Mesendoderm (in vitro differentiated cells): ENCODE data around the gene RBBP8NL.
A peak's percentile ranks its signal among the peaks of the same experiment; 100 is the strongest.

Experiments
- DNase-seq: peaks from one replicate; pipeline ENCODE4 v3.0.0; 2013
- H2AK5ac ChIP-seq: 2 replicates; pipeline ENCODE4 v1.6.1; 2013; ENCODE audit warnings: low read length, inconsistent platforms
- H2BK120ac ChIP-seq: 2 replicates; pipeline ENCODE4 v1.6.1; 2013; ENCODE audit warnings: low read depth, mild to moderate bottlenecking, low read length, moderate library complexity, mixed read lengths
- H2BK15ac ChIP-seq: replicated peaks from 2 replicates; pipeline ENCODE4 v1.6.1; 2013; ENCODE audit warnings: low read depth, mild to moderate bottlenecking, moderate library complexity
- H2BK5ac ChIP-seq: 2 replicates; pipeline ENCODE4 v1.6.1; 2013; ENCODE audit warnings: low read length, inconsistent platforms
- H3K18ac ChIP-seq: 2 replicates; pipeline ENCODE4 v1.6.1; 2013; ENCODE audit warnings: mild to moderate bottlenecking, low read length, mixed read lengths
- H3K23ac ChIP-seq: one replicate; pipeline ENCODE4 v1.6.1; 2013; ENCODE audit warnings: low read length
- H3K27ac ChIP-seq: 2 replicates; pipeline ENCODE4 v1.5.1; 2013; ENCODE audit warnings: low read depth, mild to moderate bottlenecking, inconsistent platforms, low read length, moderate library complexity
- H3K27me3 ChIP-seq: 2 replicates; pipeline ENCODE4 v1.6.1; 2013; ENCODE audit warnings: low read length, control low read depth, mild to moderate bottlenecking, inconsistent platforms; ENCODE audit not compliant: insufficient read depth, poor library complexity
- H3K36me3 ChIP-seq: 2 replicates; pipeline ENCODE4 v1.6.1; 2013; ENCODE audit warnings: low read length, inconsistent platforms; ENCODE audit not compliant: control insufficient read depth, insufficient read depth
- H3K4ac ChIP-seq: one replicate; pipeline ENCODE4 v1.6.1; 2013; ENCODE audit warnings: low read depth, mild to moderate bottlenecking, low read length, moderate library complexity
- H3K4me1 ChIP-seq: 2 replicates; pipeline ENCODE4 v1.6.1; 2013; ENCODE audit warnings: low read depth, low read length, inconsistent platforms; ENCODE audit not compliant: control insufficient read depth
- H3K4me2 ChIP-seq: 2 replicates; pipeline ENCODE4 v1.6.1; 2013; ENCODE audit warnings: low read length
- H3K4me3 ChIP-seq: 2 replicates; pipeline ENCODE4 v1.5.1; 2013; ENCODE audit warnings: mild to moderate bottlenecking, low read length
- H3K56ac ChIP-seq: one replicate; pipeline ENCODE4 v1.6.1; 2013; ENCODE audit warnings: low read length
- H3K79me1 ChIP-seq: 2 replicates; pipeline ENCODE4 v1.6.1; 2013; ENCODE audit warnings: low read length, inconsistent platforms
- H3K79me2 ChIP-seq: 2 replicates; pipeline ENCODE4 v1.6.1; 2013; ENCODE audit warnings: mild to moderate bottlenecking, low read length; ENCODE audit not compliant: control insufficient read depth, insufficient read depth
- H3K9ac ChIP-seq: 2 replicates; pipeline ENCODE4 v1.6.1; 2013; ENCODE audit warnings: low read length, inconsistent platforms
- H4K5ac ChIP-seq: one replicate; pipeline ENCODE4 v1.6.1; 2013; ENCODE audit warnings: low read length
- H4K8ac ChIP-seq: one replicate; pipeline ENCODE4 v1.6.1; 2013; ENCODE audit warnings: low read depth, mild to moderate bottlenecking, control low read depth, low read length, moderate library complexity
- WGBS: extraction: QIAGEN DNeasy Blood & Tissue Kit; methylation state at CpG from one replicate; pipeline ENCODE4 v1.1.7; 2013; ENCODE audit warnings: low lambda C conversion rate, missing lambda C conversion rate; ENCODE audit not compliant: insufficient coverage; ENCODE audit errors: extremely low coverage; 5-methylcytosine and 5-hydroxymethylcytosine counted together

RBBP8NL gene

GRCh38 chr20:62459488-62459887 lies 32.1 kb upstream of the RBBP8NL start:
- Histone ChIP-seq H2BK120ac (no peak overlapping the region), H3K79me2 (no peaks in the 10 kb centered on the region), H3K79me1 (no peaks in the 10 kb centered on the region), H3K4ac (no peak overlapping the region), H3K18ac (no peak overlapping the region), H3K4me1 (peaks cover 1% of the 10 kb centered on the region), H3K27me3 (no peaks in the 10 kb centered on the region), H2AK5ac (no peak overlapping the region), H3K56ac (no peak overlapping the region), H3K4me3 (no peak overlapping the region), H3K36me3 (no peaks in the 10 kb centered on the region), H3K9ac (no peak overlapping the region), H3K23ac (no peak overlapping the region), H2BK15ac (no peak overlapping the region), H4K8ac (no peak overlapping the region), H2BK5ac (no peak overlapping the region), H3K27ac (no peak overlapping the region), H3K4me2 (no peak overlapping the region), H4K5ac (no peak overlapping the region)
- no CpG with 5 or more reads among the region's 14 CpGs for whole genome bisulfite sequencing
- no peak for DNase-seq

- Histone ChIP-seq H3K18ac (no peak overlapping the region), H2AK5ac (no peak overlapping the region), H3K56ac (no peak overlapping the region), H2BK5ac (no peak overlapping the region), H3K79me1 (no peaks in the 10 kb centered on the region), H4K8ac (no peak overlapping the region), H3K27ac (no peak overlapping the region), H3K9ac (no peak overlapping the region), H2BK15ac (no peak overlapping the region), H3K23ac (no peak overlapping the region), H3K79me2 (no peaks in the 10 kb centered on the region), H3K27me3 (no peaks in the 10 kb centered on the region), H2BK120ac (no peak overlapping the region), H3K4me1 (peaks cover 1% of the 10 kb centered on the region), H3K4ac (no peak overlapping the region), H4K5ac (no peak overlapping the region), H3K36me3 (no peaks in the 10 kb centered on the region), H3K4me3 (no peak overlapping the region), H3K4me2 (no peak overlapping the region)
- WGBS: no CpG with 5 or more reads among the region's 41 CpGs
- DNase-seq: no peak
Observed at GRCh38 chr20:62458275-62459251, 31.2 kb upstream of the RBBP8NL start.

GRCh38 chr20:62457831-62458230 lies 30.5 kb upstream of the RBBP8NL start:
- Histone ChIP-seq H3K23ac (no peak overlapping the region), H3K4me2 (no peak overlapping the region), H2BK5ac (no peak overlapping the region), H3K27ac (no peak overlapping the region), H3K9ac (no peak overlapping the region), H3K4me1 (peaks cover 1% of the 10 kb centered on the region), H3K18ac (no peak overlapping the region), H4K5ac (no peak overlapping the region), H3K27me3 (no peaks in the 10 kb centered on the region), H3K36me3 (no peaks in the 10 kb centered on the region), H3K4me3 (no peak overlapping the region), H3K4ac (no peak overlapping the region), H3K79me2 (no peaks in the 10 kb centered on the region), H4K8ac (no peak overlapping the region), H2BK15ac (no peak overlapping the region), H3K56ac (no peak overlapping the region), H2AK5ac (no peak overlapping the region), H2BK120ac (no peak overlapping the region), H3K79me1 (no peaks in the 10 kb centered on the region)
- no peak for DNase-seq
- WGBS: no CpG with 5 or more reads among the region's 20 CpGs

- Histone ChIP-seq H2BK5ac (no peak overlapping the region), H2BK120ac (no peak overlapping the region), H2AK5ac (no peak overlapping the region), H3K4me1 (peaks cover 1% of the 10 kb centered on the region), H2BK15ac (no peak overlapping the region), H3K9ac (no peak overlapping the region), H4K8ac (no peak overlapping the region), H3K23ac (no peak overlapping the region), H3K79me2 (no peaks in the 10 kb centered on the region), H3K36me3 (no peaks in the 10 kb centered on the region), H3K18ac (no peak overlapping the region), H3K27ac (no peak overlapping the region), H4K5ac (no peak overlapping the region), H3K4me3 (no peak overlapping the region), H3K79me1 (no peaks in the 10 kb centered on the region), H3K56ac (no peak overlapping the region), H3K4ac (no peak overlapping the region), H3K27me3 (no peaks in the 10 kb centered on the region), H3K4me2 (no peak overlapping the region)
- DNase-seq: no peak
- WGBS: no CpG with 5 or more reads among the region's 17 CpGs
Observed at GRCh38 chr20:62457098-62457497, 29.8 kb upstream of the RBBP8NL start.

GRCh38 chr20:62455929-62456328 lies 28.6 kb upstream of the RBBP8NL start:
- no peak overlapping the region for H2BK5ac ChIP-seq
- H3K79me1 ChIP-seq: no peaks in the 10 kb centered on the region
- H3K4ac ChIP-seq: no peak overlapping the region
- H3K9ac ChIP-seq: no peak overlapping the region
- H3K27me3 ChIP-seq: no peaks in the 10 kb centered on the region
- no peak overlapping the region for H2BK15ac ChIP-seq
- H2BK120ac ChIP-seq: no peak overlapping the region
- no peak overlapping the region for H4K5ac ChIP-seq
- no peak overlapping the region for H3K4me2 ChIP-seq
- H3K18ac ChIP-seq: no peak overlapping the region
- no peak overlapping the region for H4K8ac ChIP-seq
- no peaks in the 10 kb centered on the region for H3K79me2 ChIP-seq
- H3K4me3 ChIP-seq: no peak overlapping the region
- no peak for DNase-seq
- H3K36me3 ChIP-seq: no peaks in the 10 kb centered on the region
- no CpG with 5 or more reads among the region's 15 CpGs for WGBS
- H3K23ac ChIP-seq: no peak overlapping the region
- peak overlapping the region; percentile 15 for H3K56ac ChIP-seq
- H3K27ac ChIP-seq: no peak overlapping the region
- H3K4me1 ChIP-seq: peaks cover 1% of the 10 kb centered on the region
- no peak overlapping the region for H2AK5ac ChIP-seq
